ENCODE results near the gene CHCHD6.
A peak's percentile ranks its signal among the peaks of the same experiment; 100 is the strongest.

The CHCHD6 gene

DNA sequence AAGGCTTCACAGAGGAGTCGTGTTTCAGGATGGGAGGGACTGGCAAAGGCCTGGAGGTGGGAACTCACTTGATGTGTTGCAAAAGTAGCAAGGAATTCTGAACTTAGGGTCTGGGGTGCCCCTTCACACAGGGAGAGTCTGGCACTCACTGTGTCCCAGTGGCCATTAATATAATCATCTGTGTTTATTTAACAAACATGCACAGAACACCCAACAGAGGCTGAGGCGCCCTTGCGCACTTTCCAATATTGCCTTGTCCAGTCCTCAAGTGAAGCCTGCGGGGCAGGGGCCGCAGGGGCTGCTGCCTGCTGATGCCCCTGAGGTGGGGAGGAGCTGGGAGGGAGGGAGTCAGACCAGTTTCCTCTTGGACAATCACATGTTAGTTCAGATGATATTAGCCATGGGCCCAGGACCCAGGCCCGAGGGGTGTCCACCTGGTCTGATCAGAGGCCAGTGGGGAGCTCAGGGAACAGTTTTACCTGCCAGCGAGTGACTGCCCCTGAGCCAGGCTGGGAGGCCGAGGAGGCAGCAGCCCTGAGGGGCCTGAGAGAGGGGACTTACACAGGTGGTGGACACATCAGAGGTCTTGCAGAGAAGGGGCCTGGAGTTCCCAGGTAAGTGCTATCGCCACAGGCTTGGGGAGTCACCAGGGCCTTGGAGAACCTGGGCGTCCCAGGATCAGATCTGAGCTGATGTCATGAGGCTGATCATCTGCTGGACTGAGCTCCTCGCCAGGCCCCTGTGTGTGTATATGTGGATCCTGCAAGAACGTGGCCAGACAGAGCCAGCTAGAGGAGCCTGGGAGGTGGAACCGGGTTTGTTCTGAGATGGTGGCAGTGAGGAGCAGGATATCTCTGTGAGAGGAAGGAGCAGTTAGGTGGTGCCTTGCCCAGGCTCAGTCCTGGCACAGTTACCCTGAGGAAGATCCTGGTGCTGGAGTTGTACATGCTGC lies 35.3 kb upstream of the CHCHD6 start:
- DNase-seq, result no peak

DNA sequence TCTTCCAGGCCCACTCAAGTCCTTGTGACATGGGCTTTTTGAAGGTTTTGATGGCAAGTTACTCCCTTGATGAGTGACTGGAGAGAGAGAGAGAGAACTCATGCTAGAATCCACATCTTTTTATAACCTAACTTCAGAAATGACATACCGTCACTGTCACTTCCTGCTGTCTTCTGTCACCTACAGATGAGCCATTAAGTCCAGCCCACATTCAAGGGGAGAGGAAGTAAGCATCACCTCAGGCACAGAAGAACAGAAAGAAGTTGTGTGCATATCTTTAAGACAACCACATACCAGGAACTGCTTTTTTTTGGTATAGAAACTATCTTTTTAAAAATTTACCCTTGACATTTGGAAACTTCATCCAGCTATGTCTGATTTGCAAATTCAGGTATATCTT lies 32.5 kb upstream of the CHCHD6 start:
- no peak for DNase-seq

DNA sequence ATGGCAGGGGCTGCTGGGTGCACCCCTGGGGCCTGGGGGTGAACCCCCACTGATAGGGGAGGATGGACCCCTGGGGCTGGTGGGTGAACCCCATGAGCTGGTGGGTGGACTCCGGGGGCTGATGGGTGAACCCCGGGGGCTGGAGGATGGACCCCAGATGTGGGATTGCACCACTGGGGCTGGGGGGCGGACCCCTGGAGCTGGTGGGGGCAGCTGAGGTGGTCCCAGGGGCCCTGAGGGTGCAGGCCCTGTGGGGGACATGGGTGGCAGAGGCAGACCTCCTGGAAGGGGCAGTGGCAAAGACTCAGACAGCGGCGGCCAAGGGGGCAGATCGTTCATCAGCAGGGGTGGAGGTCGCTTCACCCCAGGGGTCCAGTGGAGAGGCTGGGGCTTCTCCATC lies 31.7 kb upstream of the CHCHD6 start:
- DNase-seq, result no peak

DNA sequence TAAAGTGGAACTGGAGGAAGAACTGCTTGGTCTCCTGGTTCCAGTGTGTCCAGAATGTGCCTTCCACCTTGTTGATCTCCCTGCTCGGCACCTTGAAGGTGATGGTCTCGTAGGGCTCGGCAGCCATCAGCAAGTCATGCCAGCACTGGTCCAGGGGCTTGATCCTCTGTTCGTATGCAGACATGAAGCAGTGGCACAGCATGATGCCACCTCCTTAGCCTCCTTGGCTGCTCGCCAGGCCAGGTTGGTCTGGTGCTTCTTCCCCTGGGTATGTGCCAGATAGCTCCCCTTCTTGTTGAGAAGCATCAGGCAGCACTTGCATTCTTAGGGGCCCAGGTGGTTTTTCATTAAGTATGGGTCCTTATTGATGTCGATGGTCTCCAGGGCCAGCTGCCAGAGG lies 31.3 kb upstream of the CHCHD6 start:
- no peak for DNase-seq

DNA sequence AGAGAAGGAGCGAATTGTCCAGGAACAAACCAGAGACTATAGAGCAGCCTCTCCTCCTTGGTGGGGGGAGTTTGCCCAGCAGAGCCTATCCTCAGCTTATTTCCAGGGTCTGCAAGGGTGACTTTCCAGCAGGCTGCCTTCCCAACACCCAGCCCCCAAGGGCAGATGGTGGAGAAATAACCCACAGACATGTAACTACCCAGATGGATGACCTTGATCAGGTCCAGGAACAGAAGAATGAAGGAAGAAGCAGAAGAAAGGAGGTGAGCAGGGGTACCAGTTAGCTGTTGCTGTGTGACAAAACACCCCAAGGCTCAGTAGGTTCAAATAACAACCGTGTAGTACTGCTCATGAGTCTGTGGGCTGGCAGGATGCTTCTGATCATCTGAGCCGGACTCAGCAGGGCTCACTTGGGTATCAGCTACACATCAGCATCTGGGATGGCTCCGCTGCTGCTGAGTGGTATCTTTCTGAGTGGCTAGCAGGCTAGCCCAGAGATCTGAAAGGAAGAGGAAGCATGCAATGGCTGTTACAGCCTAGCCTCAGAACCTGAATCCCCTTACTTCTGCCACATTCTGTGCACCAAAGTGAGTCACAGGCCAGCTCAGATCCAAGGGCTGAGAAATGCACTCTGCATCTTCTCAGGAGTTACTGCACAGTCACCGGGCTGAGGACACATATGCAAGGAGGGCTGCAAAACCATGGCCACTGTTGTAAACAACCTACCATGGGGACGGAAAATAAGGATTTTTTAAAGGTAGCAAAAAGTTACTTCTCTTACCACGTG lies 26.9 kb upstream of the CHCHD6 start:
- DNase-seq, result no peak

DNA sequence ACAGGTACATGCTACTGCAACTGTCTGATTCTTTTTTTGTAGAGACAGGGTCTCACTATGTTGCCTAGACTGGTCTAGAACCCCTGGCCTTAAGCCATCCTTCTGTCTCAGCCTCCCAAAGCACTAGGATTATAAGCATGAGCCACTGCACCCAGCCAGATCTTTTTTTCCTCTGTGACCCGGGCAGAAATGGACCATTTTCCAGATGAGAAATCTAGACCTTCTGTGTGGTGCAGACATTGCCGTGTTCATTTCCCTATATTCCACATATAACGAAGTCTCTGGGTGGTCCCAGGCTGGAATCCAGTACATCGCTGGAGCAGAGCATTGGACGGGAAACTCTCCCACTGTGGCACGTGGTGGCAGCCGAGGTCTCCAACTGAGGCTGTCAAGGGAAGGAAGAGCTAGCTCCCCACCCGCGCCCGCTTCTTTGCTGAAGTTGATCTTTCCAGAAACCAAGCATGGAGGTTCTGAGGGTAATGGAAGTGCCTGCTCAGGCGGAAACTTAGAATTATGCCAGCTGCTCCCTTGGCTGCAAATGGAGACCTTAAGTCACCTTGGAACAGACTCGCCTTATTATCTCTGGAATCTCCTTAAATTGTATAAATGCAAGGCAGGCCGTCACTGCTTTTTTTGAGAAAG lies 26.1 kb upstream of the CHCHD6 start:
- DNase-seq, result no peak

DNA sequence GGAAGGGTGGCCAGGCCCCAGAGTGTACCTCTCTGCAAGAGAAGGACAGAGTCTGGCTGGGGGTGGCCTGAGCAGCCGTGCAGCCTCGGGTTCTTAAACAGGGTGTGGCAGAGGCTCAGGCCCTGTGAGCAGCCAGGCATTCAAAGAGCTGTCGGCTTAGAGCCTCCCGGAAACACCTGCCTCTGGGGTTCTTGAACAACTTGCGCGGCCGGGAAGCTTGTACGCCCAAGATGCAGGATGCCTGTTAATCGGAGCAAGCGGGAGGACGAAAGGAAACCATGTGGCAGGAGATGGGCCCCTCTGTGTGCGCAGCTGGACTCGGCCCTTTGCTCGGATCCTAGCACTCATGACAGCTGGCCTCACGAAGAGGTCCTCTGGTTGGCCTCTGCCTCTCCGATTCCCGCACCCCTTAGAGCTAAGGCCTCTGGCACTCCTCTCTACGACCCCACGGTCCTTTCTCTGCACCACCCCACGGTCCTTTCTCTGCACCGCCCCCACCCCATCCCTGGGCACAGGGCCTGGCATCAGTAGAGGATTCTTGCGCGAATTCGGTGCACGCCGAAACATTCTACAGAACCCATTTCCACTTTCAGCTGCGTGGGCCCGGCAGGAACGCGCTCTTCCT lies 25.2 kb upstream of the CHCHD6 start:
- DNase-seq, result no peak

DNA sequence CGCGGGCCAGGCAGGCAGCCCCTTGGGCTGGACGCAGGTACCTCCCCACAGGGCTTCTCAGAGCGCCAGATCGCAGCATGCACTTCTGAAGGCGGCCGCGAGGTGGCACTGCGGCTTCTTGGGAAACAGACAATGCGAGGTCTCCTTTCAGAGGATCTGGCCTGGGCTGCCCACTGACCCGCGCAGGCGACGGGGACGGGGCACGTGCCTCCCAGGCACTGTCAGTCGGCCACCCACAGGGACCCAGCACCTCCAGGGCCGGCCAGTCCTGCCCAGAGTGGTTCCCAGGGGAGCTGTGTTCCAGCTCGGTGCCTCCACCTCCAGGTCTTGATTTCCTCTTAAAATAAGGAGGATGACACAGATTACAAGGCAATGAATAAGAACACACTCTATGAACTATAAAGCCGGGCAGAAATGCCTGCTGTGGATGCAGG lies 24.7 kb upstream of the CHCHD6 start:
- DNase-seq, result peak; percentile 63

DNA sequence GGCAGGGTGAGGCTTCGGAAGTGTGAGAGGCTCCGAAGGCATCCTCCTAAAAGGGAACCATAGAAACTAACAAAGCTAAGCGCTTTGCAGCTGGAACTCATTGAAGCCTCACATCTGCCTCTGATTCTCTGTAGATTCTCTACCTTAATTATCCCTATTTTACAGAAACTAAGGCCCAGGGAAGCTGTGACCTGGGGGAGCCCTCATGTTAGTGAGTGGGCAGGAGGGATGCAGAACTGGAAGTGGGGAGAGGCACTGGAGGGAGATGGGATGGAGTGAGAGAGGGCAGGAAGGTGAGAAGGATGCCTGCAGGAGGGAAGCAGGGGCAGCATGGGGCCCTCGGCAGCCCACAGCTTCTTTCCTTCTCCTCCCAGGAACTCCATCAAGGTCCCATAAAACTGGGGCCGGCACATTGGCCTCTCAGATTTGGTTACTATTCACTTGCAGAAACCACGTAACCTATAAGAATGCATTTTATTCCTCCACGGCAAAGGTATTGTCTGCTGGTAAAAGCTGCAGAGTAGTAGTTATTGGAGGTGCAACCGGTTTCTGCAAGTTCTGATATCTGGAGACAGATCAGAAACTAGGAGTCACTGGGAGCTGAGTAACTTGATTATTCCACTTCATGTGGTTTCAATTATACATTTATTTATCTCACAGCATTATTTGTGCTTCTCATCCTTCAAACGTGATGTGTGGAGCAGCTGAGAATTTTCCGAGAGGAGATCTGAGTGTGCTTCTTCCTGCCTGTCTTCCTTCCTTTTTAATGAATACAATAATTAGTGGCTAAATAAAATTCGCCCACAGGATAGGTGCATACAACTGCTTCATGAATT lies 24.0 kb upstream of the CHCHD6 start:
- no peak for DNase-seq

DNA sequence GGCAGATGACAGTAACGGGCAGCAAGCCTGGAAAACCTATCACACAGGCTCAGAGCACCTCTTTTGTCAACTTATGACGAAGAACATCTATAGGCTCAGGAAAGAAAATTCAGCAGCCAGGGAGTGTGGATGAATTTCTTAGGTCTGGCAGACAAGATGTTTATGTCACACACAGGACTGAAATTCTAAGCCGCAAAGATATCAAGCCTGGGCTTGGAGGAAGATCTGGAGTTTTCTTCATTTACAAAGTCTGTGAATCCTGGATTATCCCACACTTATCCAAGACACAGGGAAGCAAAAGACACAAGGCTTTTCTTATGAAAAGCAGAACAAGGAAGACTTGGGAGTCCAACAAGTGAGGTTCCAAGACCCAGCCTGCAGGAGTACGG lies 23.4 kb upstream of the CHCHD6 start:
- DNase-seq, result no peak

DNA sequence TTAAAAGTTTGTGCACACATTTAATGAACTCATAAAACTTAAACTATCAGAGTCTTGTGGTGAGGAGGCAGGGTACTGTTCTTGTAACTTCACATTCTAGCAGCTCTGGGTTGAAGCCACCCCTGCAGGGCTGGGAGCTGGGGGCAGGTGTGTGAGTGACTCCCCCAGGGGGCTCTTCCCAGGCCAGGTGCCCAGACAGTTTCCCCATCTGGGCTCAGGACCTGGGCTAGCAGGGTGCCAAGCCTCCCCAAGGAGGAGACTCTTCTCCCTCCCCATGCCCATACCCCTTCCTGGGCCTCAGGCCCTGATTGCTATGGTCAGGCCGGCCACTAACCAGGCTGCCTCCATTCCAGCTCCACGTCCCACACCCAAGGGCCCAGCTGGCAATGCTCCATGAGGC lies 22.0 kb upstream of the CHCHD6 start:
- no peak for DNase-seq

DNA sequence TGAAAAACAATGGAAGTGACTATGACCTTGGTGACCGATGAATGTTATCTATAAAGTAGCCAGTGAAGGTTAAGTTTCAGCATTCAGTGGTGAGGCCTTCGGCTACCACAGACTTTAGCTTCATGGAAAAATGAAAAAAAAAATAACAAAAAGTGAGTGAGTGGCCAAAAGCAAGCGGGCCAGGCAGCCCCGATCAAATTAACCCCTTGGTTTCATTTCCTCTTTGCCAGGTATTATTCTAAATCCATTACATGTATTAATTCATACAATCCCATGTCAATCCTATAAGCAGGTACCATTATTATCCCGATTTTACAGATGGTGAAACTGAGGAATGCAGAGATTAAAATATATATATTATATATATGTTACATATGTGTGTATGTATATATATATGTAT lies 21.0 kb upstream of the CHCHD6 start:
- DNase-seq, result no peak

DNA sequence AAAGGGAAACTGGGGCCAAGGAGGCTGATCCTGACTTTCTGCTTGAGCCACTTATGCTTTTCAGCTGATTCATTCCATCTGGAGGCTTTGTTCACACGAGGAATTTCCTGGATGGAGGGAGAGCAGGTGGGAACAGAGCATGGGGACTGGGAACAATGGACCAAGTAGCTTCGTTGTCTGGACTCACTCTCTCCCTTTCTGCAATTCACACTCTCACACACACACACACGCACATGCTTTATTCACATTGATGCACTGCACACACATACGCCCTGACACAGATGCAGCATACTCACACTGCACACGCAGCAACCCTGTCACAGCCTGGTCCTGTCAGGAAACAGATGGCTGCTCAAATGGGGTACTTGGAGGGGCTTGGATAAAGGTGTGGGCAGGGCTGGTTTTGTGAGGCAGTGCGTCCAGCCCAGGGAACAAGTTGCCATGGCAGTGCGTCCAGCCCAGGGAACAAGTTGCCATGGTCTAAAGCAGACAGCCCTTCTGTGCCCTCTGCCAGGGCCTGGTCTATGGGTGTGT lies 19.8 kb upstream of the CHCHD6 start:
- DNase-seq, result peak; percentile 43

DNA sequence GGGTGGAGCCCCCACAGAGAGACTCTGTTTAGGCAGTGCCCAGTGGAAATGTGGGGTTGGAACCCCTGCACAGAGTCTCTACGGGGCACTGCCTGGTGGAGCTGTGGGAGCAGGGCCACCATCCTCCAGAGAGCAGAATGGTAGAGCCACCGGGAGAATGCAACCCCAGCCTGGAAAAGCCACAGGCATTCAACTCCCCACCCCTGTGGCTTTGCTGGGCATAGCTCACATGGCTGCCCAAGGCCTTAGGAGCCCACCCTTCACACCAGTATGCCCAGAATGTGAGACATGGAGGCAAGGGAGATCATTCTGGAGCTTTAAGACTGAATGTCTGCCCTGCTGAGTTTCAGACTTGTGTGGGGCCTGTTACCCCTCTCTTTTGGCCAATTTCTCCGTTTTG lies 19.0 kb upstream of the CHCHD6 start:
- no peak for DNase-seq

DNA sequence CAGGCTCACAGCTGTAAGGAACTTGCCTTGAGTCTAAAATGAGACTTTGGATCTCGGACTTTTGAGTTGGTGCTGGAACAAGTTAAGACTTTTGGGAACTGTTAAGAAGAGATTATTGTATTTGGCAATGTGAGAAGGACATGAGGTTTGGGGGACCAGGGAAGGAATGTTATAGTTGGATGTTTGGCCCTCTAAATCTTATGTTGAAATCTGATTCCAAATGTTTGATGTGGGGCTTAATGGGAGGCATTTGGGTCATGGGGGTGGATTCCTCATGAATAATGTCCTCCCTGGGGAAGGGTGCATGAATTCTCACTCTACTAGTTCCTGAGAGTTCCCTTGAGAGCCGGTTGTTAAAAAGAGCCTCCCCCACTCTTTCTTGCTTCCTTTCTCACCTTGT lies 18.5 kb upstream of the CHCHD6 start:
- DNase-seq, result no peak

DNA sequence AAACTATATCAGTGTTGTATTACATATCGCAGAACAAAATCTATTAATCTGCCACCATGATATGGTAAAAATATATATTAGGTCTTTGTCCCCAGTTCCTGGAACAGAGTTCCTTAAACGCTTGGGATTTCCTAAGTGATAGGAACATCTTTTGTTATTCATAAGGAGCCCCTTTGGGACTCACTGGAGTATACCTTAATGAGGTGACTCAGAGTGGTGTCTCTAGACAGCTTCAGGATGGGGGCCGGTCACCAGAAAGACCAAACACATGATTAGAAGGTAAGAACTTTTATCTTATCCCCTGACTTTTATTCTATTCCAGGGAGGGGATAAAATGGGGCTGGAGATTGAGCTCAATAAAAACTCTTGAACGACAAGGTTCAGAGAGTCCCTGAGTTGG lies 12.3 kb upstream of the CHCHD6 start:
- no peak for DNase-seq

DNA sequence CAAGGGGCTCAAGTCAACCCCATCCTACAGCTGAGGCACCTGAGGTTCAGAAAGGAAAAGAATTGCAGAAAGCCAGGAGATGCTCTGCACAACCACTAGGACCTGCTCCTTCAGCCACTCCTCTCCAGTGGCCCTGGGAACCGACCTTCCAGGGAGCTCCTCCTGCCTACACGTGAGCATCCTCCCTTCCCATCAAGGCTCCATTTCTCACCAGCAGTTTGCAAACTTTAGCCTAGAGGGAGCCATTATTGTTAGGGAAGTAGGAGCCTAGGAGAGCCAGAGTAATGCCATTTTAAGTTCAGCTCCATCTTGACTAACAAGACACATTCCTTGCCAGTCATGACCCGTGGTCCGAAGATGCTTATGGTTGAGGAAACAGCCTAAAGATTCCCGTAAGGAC lies 11.2 kb upstream of the CHCHD6 start:
- no peak for DNase-seq

DNA sequence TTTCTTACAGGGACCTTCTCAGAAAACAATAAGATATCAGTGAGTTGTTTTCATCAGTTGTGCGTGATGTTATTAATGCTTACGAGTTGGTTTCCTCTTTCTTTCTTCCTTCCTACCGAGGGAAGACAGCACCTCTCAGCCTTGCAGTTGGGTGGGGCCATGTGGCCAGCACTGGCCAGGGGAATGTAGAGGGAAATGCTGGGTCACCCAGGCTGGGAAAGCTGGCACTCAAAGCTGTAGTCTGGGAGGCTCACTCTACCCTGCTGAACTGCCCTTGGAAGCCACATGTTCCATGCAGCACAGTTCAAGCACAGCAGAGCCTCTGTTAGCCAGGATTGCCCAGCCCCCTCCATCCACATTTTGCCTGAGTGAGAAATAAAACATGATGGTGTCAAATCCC lies 10.1 kb upstream of the CHCHD6 start:
- no peak for DNase-seq

DNA sequence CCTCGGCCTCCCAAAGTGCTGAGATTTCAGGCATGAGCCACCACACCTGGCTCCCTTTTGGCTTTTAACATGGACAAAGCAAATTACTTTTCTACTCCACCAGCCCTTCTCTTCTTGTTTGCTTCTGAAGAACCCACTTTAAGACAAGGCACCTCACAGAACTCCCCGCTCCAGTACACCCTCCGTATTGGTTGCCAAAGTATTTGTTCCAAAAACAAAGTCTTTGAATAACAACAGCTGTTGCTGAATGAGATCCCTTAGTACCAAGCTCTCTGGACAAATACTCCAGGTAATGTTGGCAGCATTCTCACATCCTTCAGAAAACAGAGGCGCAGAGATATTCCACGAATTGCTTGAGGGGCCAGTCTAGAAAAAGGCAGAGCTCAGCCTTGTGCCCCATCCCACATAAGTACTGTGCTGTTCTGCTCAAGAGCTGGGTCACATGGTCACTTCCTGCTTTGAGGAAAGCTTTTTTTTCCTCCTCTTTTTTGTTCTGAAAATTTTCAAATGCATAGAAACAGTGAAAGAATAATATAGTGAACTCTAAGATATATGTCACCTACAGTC lies 7.3 kb upstream of the CHCHD6 start:
- no peak for DNase-seq

DNA sequence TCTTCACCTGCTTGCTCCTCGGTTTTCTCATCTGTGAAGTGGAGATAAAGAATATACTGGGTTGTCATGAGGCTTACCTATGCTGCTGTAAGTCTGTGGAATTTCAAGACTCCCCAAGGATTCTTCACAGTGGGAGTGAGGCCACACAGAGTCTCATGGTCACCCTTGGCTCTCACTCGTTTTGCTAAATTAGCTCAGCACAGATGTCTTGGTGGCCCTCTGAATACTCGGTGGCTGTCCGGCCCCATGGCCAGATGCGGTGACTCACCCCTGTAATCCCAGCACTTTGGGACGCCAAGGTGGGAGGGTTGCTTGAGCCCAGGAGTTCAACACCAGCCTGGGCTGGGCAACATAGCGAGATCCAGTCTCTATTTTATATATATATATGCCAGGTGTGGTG lies 5.0 kb upstream of the CHCHD6 start:
- DNase-seq, result no peak

DNA sequence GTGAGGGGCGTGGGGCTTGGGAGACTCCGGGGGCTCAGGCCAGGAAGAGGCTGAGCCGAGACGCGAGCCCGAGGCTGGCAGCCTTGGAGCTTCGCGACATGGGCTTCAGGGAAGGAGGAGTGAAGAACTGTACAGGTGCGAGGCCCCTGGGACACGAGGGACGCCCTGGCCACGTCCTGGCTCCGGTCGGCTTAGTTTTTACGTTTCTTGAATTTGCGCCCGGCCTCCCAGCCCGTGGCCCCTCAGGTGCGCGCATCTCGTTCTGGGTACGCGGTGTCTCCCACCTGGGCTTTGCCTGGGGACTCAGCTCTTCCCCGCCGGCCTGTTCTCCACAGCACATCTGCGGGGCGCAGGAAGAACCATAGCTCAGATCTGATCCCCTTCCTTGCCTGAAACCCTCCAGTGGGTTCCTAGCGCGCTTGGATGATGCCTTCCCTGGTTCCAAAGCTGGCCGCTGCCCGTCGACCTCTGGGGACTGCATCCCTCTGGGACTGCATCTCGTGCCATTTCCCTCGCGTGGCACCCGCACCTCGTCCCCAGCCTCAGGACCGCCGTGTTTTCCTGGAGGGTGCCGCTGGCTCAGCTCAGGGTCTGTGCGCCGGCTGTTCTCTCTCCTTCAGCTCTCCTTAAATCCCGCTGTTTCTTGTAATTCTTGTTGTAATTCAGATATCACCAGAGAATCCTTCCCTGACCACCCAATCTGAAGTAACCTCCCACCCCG lies 614 bp downstream of the CHCHD6 start:
- no peak for DNase-seq
